Stimulated activated CD8-positive, alpha-beta memory T cell treated with anti-CD3 and anti-CD28 coated beads, Interleukin-7, amount 100 ng/mL, for 24 hours (primary cell): ENCODE results near the gene G3BP2.
A peak's percentile ranks its signal among the peaks of the same experiment; 100 is the strongest.
"Not testable (repeated sequence)": the region's sequence is repeated elsewhere in the genome, so short reads cannot be mapped to it uniquely, and the experiment has no call there.

Experiments
- DNase-seq: peaks from one replicate; pipeline ENCODE4 v3.0.0-alpha.2; 2020; ENCODE audit warnings: low read depth

Gene G3BP2

GRCh38 chr4:75673027-75673958 lies at the start of gene G3BP2:
TSS of gene G3BP2 (minus strand) at chr4:75673411. CDS start at chr4:75662025, 11,386 bp downstream.
- peak; percentile 96 for DNase-seq

- no peak for DNase-seq
Observed at GRCh38 chr4:75722417-75722816, 49.2 kb upstream of the G3BP2 start.

- no peak for DNase-seq
Observed at GRCh38 chr4:75718529-75718928, 45.3 kb upstream of the G3BP2 start.

- no peak for DNase-seq
Observed at GRCh38 chr4:75717408-75717807, 44.2 kb upstream of the G3BP2 start.

- DNase-seq = not testable (repeated sequence)
Observed at GRCh38 chr4:75716054-75716453, 42.8 kb upstream of the G3BP2 start.

- DNase-seq = no peak
Observed at GRCh38 chr4:75715105-75715799, 42.0 kb upstream of the G3BP2 start.

GRCh38 chr4:75714704-75715103 lies 41.5 kb upstream of the G3BP2 start:
- DNase-seq = no peak

GRCh38 chr4:75714011-75714410 lies 40.8 kb upstream of the G3BP2 start:
- no peak for DNase-seq

- DNase-seq = no peak
Observed at GRCh38 chr4:75710246-75710645, 37.0 kb upstream of the G3BP2 start.

- DNase-seq = no peak
Observed at GRCh38 chr4:75708218-75708691, 35.0 kb upstream of the G3BP2 start.

GRCh38 chr4:75705198-75705977 lies 32.2 kb upstream of the G3BP2 start:
- no peak for DNase-seq

GRCh38 chr4:75702919-75703411 lies 29.8 kb upstream of the G3BP2 start:
- DNase-seq = no peak

- DNase-seq = no peak
Observed at GRCh38 chr4:75699299-75699698, 26.1 kb upstream of the G3BP2 start.

- no peak for DNase-seq
Observed at GRCh38 chr4:75698963-75699228, 25.7 kb upstream of the G3BP2 start.

- no peak for DNase-seq
Observed at GRCh38 chr4:75698162-75698962, 25.2 kb upstream of the G3BP2 start.

GRCh38 chr4:75696581-75696980 lies 23.4 kb upstream of the G3BP2 start:
- DNase-seq = no peak

- no peak for DNase-seq
Observed at GRCh38 chr4:75696071-75696470, 22.9 kb upstream of the G3BP2 start.

- not testable (repeated sequence) for DNase-seq
Observed at GRCh38 chr4:75692066-75692465, 18.9 kb upstream of the G3BP2 start.

GRCh38 chr4:75687125-75687524 lies 13.9 kb upstream of the G3BP2 start:
- not testable (repeated sequence) for DNase-seq

GRCh38 chr4:75686346-75686745 lies 13.1 kb upstream of the G3BP2 start:
- no peak for DNase-seq

GRCh38 chr4:75685546-75686189 lies 12.5 kb upstream of the G3BP2 start:
- no peak for DNase-seq
